ENCODE results near the gene APEX1. TPM values are rescaled to one million over a fixed set of nuclear protein-coding genes. Genes with fewer than 3 reads are reported as not detected.

APEX1 gene
- total and polyA plus RNA-seq, 2 of the 8 experiments (the other 6 are each of a cell fraction or from before 2014, with no cell fraction given), result 384 to 700 TPM

DNA sequence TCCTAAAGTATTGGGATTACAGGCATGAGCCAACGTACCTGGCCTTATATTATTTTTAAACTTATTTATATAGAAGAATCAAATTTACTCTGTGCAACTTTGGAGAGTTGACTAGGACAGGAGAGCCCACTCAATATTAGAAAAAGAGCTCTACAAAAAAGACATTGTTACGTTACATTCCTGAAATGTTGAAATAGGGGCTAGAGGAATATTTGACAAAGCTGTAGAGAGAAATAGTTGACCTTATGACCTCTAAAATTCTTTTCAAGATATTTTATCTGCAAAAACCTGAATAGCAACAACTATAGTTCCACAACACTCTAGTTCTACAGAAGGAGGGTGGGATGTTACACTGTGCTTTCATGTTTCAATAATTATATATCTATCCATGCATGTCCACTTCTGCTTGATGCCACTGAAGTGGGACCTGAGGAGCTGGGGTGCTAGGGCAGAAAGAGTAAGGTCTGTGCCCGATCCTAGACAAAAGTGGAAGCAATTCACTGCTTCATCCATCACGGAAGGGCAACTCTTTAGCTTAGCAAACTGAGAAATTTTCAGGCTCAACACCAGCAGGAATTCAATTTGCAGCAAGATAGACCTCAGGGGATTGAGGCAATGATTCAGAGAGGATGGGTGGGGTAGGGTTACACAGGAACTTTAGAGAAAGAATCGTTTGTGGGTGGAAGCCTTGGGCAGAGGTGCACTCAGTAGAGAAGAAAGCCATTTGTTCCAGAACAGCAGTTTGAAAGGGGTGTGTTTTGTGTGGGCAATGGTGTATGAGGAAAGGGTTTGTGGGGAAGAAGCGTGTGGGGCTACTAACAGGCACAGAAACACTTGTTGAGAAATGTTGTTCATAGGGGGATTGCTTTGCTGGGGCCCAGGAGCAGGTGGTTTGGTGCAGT lies 34.3 kb downstream of the APEX1 start (continued):
- TF ChIP-seq RNF2 (IDR thresholded peaks at IDR 0.05; ENCODE audit: borderline replicate concordance, low read depth, low read length, missing control alignments, poor library complexity, severe bottlenecking), result no peak
- no peak for TF ChIP-seq CTCF (IDR thresholded peaks at IDR 0.05; ENCODE audit: control extremely low read depth in 1 of 3, insufficient read depth in 1 of 3, low read depth in 1 of 3, low read length in 3 of 3)
- TF ChIP-seq FOSL1 (IDR thresholded peaks at IDR 0.05; ENCODE audit: insufficient read depth, low read depth, low read length), result no peak
